Bronchus fibroblast of lung (primary cell): ENCODE measurements around the gene AGAP3. TPM values are rescaled to one million over a fixed set of nuclear protein-coding genes. Genes with fewer than 3 reads are reported as not detected.

Source experiments
- total RNA-seq: library from RNA; depleted of rRNA; stranded (reverse); fragments of >200 nt; gene quantifications from 2 replicates; pipeline ENCODE4 v1.2.3, GENCODE V29; 2015

AGAP3 gene
- total RNA-seq: 29.9 and 33.4 TPM in 2 replicates

DNA sequence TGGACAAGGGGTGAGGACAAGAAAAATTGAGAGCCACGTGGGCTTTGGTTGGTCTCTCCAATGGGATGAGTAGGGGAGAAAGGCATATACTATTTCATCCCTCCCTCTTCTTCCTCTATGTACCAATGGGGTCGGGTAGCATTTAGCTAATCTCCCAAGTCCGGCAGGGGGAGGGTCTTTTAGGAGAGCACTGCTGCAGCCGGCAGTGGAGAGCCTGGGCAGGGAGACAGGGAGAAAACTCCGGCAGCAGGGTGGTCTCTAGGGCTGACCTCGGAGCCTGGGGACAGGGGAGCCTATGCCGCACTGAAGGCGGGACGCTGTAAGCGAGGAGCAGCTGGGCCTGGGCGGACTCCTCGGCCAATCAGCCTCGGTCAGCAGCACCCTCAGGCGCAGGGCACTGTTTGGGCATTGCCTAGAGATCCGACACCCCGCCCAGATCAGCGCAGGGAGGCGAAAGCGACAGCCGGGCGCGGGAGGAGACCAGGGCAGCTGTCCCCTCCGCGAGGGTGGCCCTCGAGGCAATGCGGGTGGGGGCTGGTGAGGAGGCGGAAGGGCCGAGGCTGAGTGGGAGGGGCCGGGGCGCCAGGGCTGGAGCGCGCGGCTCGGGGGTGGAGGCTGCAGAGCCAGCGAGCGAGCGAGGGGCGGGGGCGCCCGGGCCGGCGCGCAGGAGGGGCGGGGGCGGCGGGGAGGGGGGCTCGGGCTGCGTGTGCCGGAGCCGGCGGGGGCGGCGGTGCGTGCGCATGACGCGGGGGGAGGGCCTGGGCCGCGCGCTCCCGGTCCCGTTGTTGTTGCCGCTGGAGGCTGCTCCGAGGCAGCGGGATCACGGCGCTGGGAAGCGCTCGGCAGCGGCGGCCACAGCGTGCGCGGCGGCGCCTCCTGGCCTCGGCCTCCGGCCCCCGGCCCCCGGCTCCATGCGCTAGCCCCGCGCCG lies at the start of gene AGAP3:
TSS of gene AGAP3 (plus strand) at position 785 of the 930 bp plus-strand sequence. CDS start 267 bp downstream, outside the sequence.

GRCh38 chr7:151047976-151048815 lies 38.1 kb upstream of the AGAP3 start, which contains the start of gene ASIC3:
ASIC3 (plus strand) TSS chr7:151048531; CDS start chr7:151048886, 355 bp downstream.

GRCh38 chr7:151057506-151057988 lies 28.7 kb upstream of the AGAP3 start, which contains the start of gene CDK5:
CDK5 (minus strand) TSS chr7:151057897; CDS start chr7:151057848, 49 bp downstream.

GRCh38 chr7:151059367-151060112 lies 26.7 kb upstream of the AGAP3 start, which contains the start of gene SLC4A2:
SLC4A2 (plus strand) TSS chr7:151059589; CDS start chr7:151061988, 2,399 bp downstream.

GRCh38 chr7:151080522-151081169 lies 5.6 kb upstream of the AGAP3 start, which contains the start of gene FASTK:
FASTK (minus strand) TSS chr7:151080809; CDS start chr7:151080766, 43 bp downstream.

GRCh38 chr7:151083071-151083823 lies 3.0 kb upstream of the AGAP3 start, which contains the start of gene TMUB1:
TMUB1 (minus strand) TSS chr7:151083493; CDS start chr7:151082563, 930 bp downstream.

GRCh38 chr7:151167197-151167961 lies 81.1 kb downstream of the AGAP3 start, which contains the start of gene GBX1:
GBX1 (minus strand) TSS chr7:151167694; CDS start chr7:151167548, 146 bp downstream.

DNA sequence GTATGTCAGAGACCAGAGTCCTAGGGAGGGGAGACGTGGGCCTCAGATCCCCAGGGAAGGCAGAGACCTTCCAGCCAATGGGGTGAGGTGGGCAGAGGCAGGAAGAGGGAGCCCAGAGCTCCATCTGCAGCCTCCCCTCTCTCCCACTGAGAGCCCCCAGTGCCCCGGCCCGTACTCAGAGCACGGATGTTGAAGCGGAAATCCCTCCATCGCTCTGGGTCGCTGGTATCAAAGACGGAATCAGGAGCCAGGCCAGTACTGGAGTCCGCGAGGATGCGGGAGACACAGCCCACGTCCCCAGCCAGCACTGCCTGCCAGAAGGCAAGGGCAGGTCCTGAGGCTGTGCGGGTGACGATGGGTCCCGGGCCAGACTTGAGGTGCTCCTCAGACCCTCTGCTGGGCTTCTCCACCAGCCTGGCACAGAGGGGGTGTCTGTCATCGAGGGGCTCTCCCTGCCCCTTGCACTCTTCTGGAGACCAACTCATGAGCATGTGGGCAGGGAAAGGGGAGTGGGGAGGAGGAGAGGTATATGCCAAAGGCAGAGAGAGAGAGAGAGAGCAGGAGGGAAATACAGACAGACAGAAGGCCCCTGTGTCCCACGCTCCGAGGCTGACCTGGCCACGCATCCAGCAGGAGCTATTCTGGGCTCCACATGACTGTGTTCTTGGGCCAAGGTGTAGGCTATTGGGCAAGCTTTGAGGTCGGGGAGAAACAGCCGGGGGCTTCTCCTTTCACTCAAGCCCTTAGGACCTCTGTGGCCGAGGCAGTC lies 100.5 kb downstream of the AGAP3 start, which contains the start of gene ASB10:
TSS of gene ASB10 (minus strand) at position 611 of the 769 bp plus-strand sequence. CDS start at position 491, 120 bp downstream.

Other genes with a start within 250 kb of the AGAP3 start
- not detected in 2 replicates for gene AOC1, start 234.0 kb upstream of the AGAP3 start, total RNA-seq
- gene KCNH2, start 108.2 kb upstream of the AGAP3 start, total RNA-seq: 0.15 TPM in 1 of 2 replicates, not detected in the other
- 4.3 and 4.9 TPM in 2 replicates for gene NOS3, start 95.5 kb upstream of the AGAP3 start, total RNA-seq
- gene ATG9B, start 62.0 kb upstream of the AGAP3 start, total RNA-seq: 0.15 TPM in 1 of 2 replicates, not detected in the other
- 41.2 and 44.2 TPM in 2 replicates for gene ABCB8, start 58.0 kb upstream of the AGAP3 start, total RNA-seq
- gene ASIC3, start 37.9 kb upstream of the AGAP3 start, total RNA-seq: under 0.01 and 0.17 TPM in 2 replicates
- 18.7 and 23.5 TPM in 2 replicates for gene CDK5, start 28.6 kb upstream of the AGAP3 start, total RNA-seq
- gene SLC4A2, start 26.9 kb upstream of the AGAP3 start, total RNA-seq: 68.6 and 91.9 TPM in 2 replicates
- 69.6 and 71.1 TPM in 2 replicates for gene FASTK, start 5.7 kb upstream of the AGAP3 start, total RNA-seq
- gene TMUB1, start 3.0 kb upstream of the AGAP3 start, total RNA-seq: 75.5 and 79.1 TPM in 2 replicates
- not detected in 2 replicates for gene GBX1, start 81.2 kb downstream of the AGAP3 start, total RNA-seq
- gene ASB10, start 100.8 kb downstream of the AGAP3 start, total RNA-seq: not detected in 2 replicates
- gene H2BK1, start 124.0 kb downstream of the AGAP3 start, total RNA-seq: not detected in 2 replicates
- 63.2 and 67.9 TPM in 2 replicates for gene ABCF2, start 140.7 kb downstream of the AGAP3 start, total RNA-seq
- gene CHPF2, start 146.0 kb downstream of the AGAP3 start, total RNA-seq: 46.1 and 47.4 TPM in 2 replicates
- 22.4 and 26.9 TPM in 2 replicates for gene SMARCD3, start 162.2 kb downstream of the AGAP3 start, total RNA-seq